Measurements from ENCODE around the gene DKC1. TPM values are rescaled to one million over a fixed set of nuclear protein-coding genes. Genes with fewer than 3 reads are reported as not detected.

The DKC1 gene
- total RNA-seq, 1 experiment from 2014 or later, result 123 TPM

DNA sequence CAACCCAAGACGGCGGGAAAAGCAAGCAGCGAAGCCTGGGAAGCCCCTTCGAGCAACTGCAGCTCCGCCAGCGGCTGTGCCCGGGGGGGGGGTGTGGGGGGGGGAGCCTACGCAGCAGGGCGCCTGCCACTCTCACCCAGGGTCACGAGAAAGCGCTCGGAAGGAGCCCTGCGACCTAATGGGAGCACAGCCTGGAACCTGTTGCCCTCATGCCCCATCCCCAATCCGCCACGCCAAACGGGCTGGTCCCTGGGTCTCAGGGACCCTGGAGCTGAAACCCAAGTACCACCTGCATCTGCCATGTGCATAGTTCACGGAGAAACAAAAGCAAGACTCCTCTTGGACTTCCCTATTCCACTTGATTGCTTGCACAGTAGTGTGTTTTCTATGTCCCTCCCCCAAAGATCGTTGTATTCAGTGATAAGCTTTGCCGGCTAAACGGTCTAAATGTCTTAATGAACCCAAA, 11.4 kb upstream of the DKC1 start:
- Histone ChIP-seq H3K79me2 (ENCODE audit: insufficient read depth, low read length) (no peaks in the 10 kb centered on the region), H4K20me1 (ENCODE audit: insufficient read depth) (no peaks in the 10 kb centered on the region), H3K36me3 (ENCODE audit: control insufficient read depth in 1 of 2, insufficient read depth in 2 of 2, low read length in 2 of 2) (no peaks in the 10 kb centered on the region), H3K4me1 (ENCODE audit: control insufficient read depth in 1 of 2, insufficient read depth in 2 of 2, low read length in 2 of 2) (peaks cover 0 to 3% of the 10 kb centered on the region in 2 experiments; a peak in 1 of 4 replicates), H3K9me2 (ENCODE audit: insufficient read depth) (no peaks in the 10 kb centered on the region), H3K27me3 (ENCODE audit: insufficient read depth, low read length) (peaks cover 5% of the 10 kb centered on the region; the same call in 1 of the 2 replicates), H3K9me3 (ENCODE audit: control insufficient read depth in 1 of 2, insufficient read depth in 1 of 2, low read depth in 1 of 2, low read length in 2 of 2) (no peaks in the 10 kb centered on the region), H3K9ac (ENCODE audit: low read length) (no peak overlapping the region), H3K4me3 (replicated peaks in 1 of 2; ENCODE audit: low read depth in 1 of 2, low read length in 2 of 2) (0 out of 4 replicates have a peak overlapping the region, but pooled peaks of 1 of the 2 experiments have one; percentile 5), H3K27ac (ENCODE audit: low read depth, low read length) (no peak overlapping the region), H3K4me2 (ENCODE audit: low read length) (peak overlapping the region; percentile 47; the same call in 1 of the 2 replicates), H2AFZ (ENCODE audit: low read depth, low read length, poor library complexity, severe bottlenecking) (no peak overlapping the region)
- ChIA-PET RAD21 (ENCODE audit: low non-redundant PET in 1 of 2, low total read pairs in 2 of 2, uncharacterized antibody in 2 of 2, unreplicated experiment in 2 of 2) (no interaction called here), CTCF (no interaction called here), POLR2A (no interaction called here)
- intact Hi-C loops (cut with micrococcal nuclease), result no loop called here
- no TSS peak for BruUV-seq (replicated peaks)
- no peak for TF ChIP-seq YY1 (IDR thresholded peaks at IDR 0.05; ENCODE audit: extremely low read depth, insufficient replicate concordance, low read depth, low read length)
- TF ChIP-seq, protein P1, sequence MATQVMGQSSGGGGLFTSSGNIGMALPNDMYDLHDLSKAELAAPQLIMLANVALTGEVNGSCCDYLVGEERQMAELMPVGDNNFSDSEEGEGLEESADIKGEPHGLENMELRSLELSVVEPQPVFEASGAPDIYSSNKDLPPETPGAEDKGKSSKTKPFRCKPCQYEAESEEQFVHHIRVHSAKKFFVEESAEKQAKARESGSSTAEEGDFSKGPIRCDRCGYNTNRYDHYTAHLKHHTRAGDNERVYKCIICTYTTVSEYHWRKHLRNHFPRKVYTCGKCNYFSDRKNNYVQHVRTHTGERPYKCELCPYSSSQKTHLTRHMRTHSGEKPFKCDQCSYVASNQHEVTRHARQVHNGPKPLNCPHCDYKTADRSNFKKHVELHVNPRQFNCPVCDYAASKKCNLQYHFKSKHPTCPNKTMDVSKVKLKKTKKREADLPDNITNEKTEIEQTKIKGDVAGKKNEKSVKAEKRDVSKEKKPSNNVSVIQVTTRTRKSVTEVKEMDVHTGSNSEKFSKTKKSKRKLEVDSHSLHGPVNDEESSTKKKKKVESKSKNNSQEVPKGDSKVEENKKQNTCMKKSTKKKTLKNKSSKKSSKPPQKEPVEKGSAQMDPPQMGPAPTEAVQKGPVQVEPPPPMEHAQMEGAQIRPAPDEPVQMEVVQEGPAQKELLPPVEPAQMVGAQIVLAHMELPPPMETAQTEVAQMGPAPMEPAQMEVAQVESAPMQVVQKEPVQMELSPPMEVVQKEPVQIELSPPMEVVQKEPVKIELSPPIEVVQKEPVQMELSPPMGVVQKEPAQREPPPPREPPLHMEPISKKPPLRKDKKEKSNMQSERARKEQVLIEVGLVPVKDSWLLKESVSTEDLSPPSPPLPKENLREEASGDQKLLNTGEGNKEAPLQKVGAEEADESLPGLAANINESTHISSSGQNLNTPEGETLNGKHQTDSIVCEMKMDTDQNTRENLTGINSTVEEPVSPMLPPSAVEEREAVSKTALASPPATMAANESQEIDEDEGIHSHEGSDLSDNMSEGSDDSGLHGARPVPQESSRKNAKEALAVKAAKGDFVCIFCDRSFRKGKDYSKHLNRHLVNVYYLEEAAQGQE (IDR thresholded peaks at IDR 0.05; ENCODE audit: low read depth), result no peak
- TF ChIP-seq TCF7L2 (IDR thresholded peaks at IDR 0.05; ENCODE audit: borderline replicate concordance, extremely low read depth, insufficient read depth, insufficient read length), result no peak
- TF ChIP-seq, protein P2, sequence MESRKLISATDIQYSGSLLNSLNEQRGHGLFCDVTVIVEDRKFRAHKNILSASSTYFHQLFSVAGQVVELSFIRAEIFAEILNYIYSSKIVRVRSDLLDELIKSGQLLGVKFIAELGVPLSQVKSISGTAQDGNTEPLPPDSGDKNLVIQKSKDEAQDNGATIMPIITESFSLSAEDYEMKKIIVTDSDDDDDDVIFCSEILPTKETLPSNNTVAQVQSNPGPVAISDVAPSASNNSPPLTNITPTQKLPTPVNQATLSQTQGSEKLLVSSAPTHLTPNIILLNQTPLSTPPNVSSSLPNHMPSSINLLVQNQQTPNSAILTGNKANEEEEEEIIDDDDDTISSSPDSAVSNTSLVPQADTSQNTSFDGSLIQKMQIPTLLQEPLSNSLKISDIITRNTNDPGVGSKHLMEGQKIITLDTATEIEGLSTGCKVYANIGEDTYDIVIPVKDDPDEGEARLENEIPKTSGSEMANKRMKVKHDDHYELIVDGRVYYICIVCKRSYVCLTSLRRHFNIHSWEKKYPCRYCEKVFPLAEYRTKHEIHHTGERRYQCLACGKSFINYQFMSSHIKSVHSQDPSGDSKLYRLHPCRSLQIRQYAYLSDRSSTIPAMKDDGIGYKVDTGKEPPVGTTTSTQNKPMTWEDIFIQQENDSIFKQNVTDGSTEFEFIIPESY (IDR thresholded peaks at IDR 0.05; ENCODE audit: extremely low read depth, insufficient replicate concordance, low read length), result no peak
- TF ChIP-seq JUND (IDR thresholded peaks at IDR 0.05), result no peak
- no peak for TF ChIP-seq ZNF274 (IDR thresholded peaks at IDR 0.05; ENCODE audit: low read depth, low read length)
- TF ChIP-seq, protein P3, sequence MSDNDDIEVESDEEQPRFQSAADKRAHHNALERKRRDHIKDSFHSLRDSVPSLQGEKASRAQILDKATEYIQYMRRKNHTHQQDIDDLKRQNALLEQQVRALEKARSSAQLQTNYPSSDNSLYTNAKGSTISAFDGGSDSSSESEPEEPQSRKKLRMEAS (IDR thresholded peaks at IDR 0.05), result no peak
- TF ChIP-seq POLR2AphosphoS5 (IDR thresholded peaks at IDR 0.05; ENCODE audit: low read depth, low read length), result no peak
- TF ChIP-seq SRF (IDR thresholded peaks at IDR 0.05; ENCODE audit: low read depth), result no peak
- no peak for TF ChIP-seq EZH2 (IDR thresholded peaks at IDR 0.05)
- ATAC-seq (no peak), DNase-seq (ENCODE audit: low read depth, low spot score) (no peak)

All from HCT116 (cell line).